Measurements from ENCODE around the gene LRRTM4. TPM values are rescaled to one million over a fixed set of nuclear protein-coding genes. Genes with fewer than 3 reads are reported as not detected.

Gene LRRTM4
- 1.3 TPM for total RNA-seq
- long read RNA-seq = 0 reads

DNA sequence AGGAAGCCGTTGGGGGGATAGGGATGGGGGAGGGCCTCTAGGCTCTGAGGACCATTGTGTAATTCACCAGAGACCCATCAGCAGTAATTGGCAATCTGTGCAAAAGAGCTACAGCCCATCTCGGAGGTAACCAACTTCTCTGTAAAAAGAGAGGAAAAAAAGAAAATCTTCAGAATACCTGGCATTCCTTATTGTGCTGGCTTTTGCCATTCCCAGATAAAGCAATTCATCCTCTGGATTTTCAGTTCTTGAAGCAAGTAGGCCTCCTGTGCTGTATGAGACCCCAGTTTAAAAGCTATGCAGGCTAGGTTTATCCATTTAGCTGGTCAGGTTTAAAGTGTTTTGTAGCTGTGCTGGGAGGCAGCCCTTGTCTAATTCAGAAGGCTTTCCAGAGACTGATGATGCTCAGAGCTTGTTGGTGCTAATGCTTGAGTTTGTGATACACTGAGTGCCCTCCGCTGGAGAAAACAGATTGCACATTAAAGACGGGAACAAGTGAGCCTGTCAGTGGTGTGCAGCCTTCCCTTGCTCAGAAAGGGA lies at the start of gene LRRTM4:
Gene LRRTM4, minus strand, starts transcription at position 446 of the 540 bp plus-strand sequence.
- no peak for DNase-seq (ENCODE audit: low spot score)
- intact Hi-C loops (cut with DNase I) = loop anchor here (5.0 kb wide), 1 partner anchor 570 kb away; no protein-coding TSS in a partner anchor

DNA sequence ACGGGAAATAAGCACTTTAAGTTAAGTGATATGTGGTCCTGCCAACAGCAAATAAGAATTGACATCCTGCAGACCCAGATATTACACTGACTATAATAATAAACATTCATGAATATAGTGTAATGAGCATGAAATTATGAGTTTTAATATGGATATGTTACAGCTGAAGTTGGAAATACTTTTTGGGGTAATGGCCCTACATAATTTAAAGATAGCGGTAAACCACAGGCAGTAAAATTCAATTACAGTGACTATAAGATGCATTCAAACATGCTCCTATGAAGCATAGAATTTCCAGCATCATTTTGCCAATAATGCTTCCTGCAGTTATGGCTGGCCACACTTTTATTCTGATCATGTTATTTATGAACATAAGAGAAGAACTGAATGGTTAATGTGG lies 49.4 kb upstream of the LRRTM4 start:
- intact Hi-C loops (cut with DNase I) = no loop called here
- no peak for DNase-seq (ENCODE audit: low spot score)

- intact Hi-C loops (cut with DNase I) = no loop called here
- no peak for DNase-seq (ENCODE audit: low spot score)
Measured at GRCh38 chr2:77567723-77568122, 45.5 kb upstream of the LRRTM4 start.

DNA sequence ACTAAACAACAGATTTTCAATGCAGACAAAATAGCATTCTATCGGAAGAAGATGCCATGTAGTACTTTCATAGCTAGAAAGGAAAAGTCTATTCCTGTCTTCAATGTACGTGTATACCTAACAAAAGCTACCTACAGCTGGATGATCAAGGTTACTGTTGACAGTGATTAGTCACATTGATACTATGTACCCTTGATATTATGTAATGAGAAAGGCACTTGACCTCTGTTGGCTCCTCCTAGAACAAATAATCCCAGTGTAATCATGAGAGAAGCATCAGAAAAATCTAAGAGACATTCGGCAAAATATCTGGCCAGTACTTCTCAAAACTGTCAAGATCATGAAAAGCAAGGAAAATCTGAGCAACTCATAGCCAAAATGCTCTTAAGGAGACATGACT lies 44.4 kb upstream of the LRRTM4 start:
- no peak for DNase-seq (ENCODE audit: low spot score)
- intact Hi-C loops (cut with DNase I) = no loop called here

DNA sequence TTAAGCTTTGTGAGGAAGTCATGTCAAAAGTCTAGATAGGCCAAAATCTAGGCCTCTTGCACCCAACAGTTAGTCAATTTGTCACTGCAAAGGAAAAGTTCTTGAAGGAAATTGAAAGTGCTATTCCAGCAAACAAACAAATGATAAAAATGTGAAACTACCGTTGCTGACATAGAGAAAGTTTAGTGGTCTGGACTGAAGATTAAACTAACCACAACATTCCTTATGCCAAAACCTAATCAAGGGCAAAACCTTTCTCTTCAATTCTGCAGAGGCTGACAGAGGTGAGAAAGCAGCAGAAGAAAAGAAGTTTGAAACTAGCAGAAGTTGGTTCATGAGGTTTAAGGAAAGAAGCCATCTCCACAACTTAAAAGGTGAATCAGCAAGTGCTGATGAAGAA lies 44.0 kb upstream of the LRRTM4 start:
- intact Hi-C loops (cut with DNase I) = no loop called here
- DNase-seq (ENCODE audit: low spot score) = no peak

DNA sequence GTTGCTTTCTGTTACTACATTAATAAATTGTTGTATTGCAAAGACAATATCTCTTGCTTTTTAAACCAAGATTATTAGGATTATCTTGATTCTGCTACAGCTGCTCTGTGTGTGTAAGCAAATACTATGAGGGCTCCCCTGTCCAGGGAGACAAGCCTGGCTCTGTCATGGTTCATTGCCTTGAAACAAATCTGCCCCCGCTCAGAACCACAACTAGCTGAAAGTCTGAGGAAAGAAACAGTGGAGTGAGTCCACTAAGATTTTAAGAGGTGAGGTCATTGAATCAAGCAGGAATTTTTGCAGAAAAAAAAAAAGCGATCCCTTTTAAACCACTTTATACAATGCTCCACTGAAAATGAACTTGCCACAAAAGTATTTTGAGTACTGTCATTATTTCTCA lies 30.8 kb upstream of the LRRTM4 start:
- DNase-seq (ENCODE audit: low spot score) = no peak
- intact Hi-C loops (cut with DNase I) = no loop called here

- intact Hi-C loops (cut with DNase I) = no loop called here
- no peak for DNase-seq (ENCODE audit: low spot score)
Measured at GRCh38 chr2:77538031-77538430, 15.9 kb upstream of the LRRTM4 start.

GRCh38 chr2:77522888-77523287 lies 712 bp upstream of the LRRTM4 start:
- intact Hi-C loops (cut with DNase I) = loop anchor here (5.0 kb wide), 1 partner anchor 571 kb away; no protein-coding TSS in a partner anchor
- no peak for DNase-seq (ENCODE audit: low spot score)

DNA sequence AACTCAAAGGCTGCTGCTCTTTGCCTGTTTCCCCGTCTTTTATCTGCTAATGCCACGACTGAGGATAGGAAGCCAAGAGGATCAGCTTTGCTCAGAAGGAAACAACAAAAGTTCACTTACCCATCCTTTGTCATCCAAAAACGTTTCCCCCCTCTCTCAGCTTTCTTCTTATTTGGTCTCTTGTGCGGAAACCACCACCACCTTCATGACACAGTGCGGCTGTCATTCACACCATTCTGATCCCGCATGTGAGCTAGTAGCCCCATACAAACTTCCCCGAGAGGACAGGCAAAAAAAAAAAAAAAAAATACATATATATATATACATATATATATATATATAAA lies 656 bp downstream of the LRRTM4 start:
- intact Hi-C loops (cut with DNase I) = loop anchor here (5.0 kb wide), 1 partner anchor 569 kb away; no protein-coding TSS in a partner anchor
- no peak for DNase-seq (ENCODE audit: low spot score)

GRCh38 chr2:77520641-77521547 lies 1.3 kb downstream of the LRRTM4 start:
- DNase-seq (ENCODE audit: low spot score) = no peak
- intact Hi-C loops (cut with DNase I) = loop anchor here (5.0 kb wide), 1 partner anchor 569 kb away; no protein-coding TSS in a partner anchor

GRCh38 chr2:77519888-77520506 lies 2.2 kb downstream of the LRRTM4 start:
- intact Hi-C loops (cut with DNase I) = loop anchor here (5.0 kb wide), 1 partner anchor 568 kb away; no protein-coding TSS in a partner anchor
- no peak for DNase-seq (ENCODE audit: low spot score)

DNA sequence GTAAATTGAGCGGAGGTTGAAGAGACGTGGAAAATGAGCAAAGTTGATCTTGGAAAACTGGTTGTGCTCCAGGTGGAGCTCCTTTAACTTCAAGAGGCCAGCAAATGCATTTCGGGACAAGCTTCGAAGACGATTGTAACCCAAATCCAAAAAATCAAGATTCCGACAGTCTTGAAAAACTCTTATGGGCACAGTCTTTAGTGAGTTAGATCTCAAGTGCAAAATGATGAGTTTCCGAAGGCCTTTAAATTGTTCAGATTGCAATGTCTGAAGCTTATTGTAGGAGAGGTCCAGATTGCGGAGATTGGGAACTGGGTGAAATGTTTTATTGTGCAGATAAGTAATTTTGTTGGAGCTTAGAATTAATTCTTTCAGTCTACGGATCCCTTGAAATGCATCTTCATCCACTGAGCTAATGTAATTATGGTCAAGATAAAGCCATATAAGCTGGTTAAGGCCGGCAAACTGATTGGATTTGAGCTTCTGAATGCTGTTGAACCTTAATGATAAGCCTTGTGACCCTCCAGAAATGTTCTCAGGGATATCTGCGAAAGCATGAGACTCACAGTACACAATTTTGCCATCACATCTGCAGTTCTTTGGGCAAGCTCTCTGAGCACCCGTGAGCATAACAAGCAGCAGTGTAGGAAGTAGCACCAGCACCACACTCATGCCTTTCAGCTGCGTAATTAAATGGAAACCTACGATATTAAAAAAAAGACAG lies 2.9 kb downstream of the LRRTM4 start:
- intact Hi-C loops (cut with DNase I) = no loop called here
- DNase-seq (ENCODE audit: low spot score) = no peak

DNA sequence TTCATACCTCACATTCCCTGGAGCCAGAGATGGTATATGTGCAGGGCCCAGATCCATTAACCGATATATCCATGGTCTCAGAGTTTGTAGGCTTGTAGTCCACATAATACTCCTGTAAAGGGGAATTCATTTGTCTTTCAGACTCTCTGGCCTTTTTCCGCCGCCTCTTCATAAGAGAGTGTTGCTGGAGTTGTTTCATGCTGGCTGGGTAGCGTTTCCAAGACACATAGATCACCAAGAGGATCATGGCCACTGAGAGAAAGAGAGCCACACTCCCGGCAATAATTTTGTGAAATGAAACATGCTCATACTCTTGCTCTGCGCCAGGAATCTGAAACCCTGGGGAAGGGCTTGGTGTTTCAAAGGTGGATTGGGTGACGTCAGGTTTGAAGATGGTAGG lies 3.9 kb downstream of the LRRTM4 start:
- intact Hi-C loops (cut with DNase I) = no loop called here
- no peak for DNase-seq (ENCODE audit: low spot score)

DNA sequence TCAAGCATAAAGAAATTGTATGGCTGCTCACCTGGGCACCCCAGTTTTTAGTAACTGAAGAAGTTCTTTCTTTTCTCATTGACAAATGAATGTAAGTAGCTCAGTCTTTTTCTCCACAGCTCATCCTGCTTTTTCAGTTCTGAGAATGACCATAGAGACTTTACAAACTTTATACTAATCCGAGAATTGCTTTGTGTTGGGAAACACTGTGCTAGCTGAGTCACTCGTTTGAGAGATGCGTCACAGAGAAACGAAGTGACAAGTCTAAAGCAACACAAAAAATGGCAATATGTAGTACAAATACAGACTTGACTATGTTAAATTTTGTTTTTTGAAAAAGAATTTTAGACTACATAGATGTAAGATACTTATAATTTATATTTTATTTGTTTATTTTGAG lies 9.0 kb downstream of the LRRTM4 start:
- DNase-seq (ENCODE audit: low spot score) = no peak
- intact Hi-C loops (cut with DNase I) = no loop called here

- intact Hi-C loops (cut with DNase I) = no loop called here
Measured at GRCh38 chr2:77512507-77512906, 9.7 kb downstream of the LRRTM4 start.

GRCh38 chr2:77508511-77508910 lies 13.7 kb downstream of the LRRTM4 start:
- intact Hi-C loops (cut with DNase I) = no loop called here
- DNase-seq (ENCODE audit: low spot score) = no peak

More at GRCh38 chr2:77512507-77512906, 9.7 kb downstream of the LRRTM4 start:
- no peak for DNase-seq (ENCODE audit: low spot score)

GRCh38 chr2:77507657-77508056 lies 14.5 kb downstream of the LRRTM4 start:
- no peak for DNase-seq (ENCODE audit: low spot score)
- intact Hi-C loops (cut with DNase I) = no loop called here

- DNase-seq (ENCODE audit: low spot score) = no peak
- intact Hi-C loops (cut with DNase I) = no loop called here
Measured at GRCh38 chr2:77488141-77488540, 34.0 kb downstream of the LRRTM4 start.

GRCh38 chr2:77487074-77487803 lies 34.9 kb downstream of the LRRTM4 start:
- DNase-seq (ENCODE audit: low spot score) = no peak

More at GRCh38 chr2:77487074-77487803, 34.9 kb downstream of the LRRTM4 start:
- intact Hi-C loops (cut with DNase I) = no loop called here
